Subcutaneous adipose tissue (tissue), 4 donors: ENCODE data around the gene PRRC2C. TPM values are rescaled to one million over a fixed set of nuclear protein-coding genes. Genes with fewer than 3 reads are reported as not detected.

Experiments
- total RNA-seq, 4 donors: library from RNA; depleted of rRNA; stranded (reverse); fragments of >200 nt; gene quantifications; one replicate each; pipeline ENCODE4 v1.1.0, GENCODE V29; 2016
- TF ChIP-seq, protein P1 (sequence below): fragments of 450-650 bp; IDR thresholded peaks from one replicate; pipeline ENCODE4 v1.5.1; 2016; ENCODE audit warnings: low read depth, mild to moderate bottlenecking, control low read depth, antibody characterized with exemption, moderate library complexity

The PRRC2C gene
- total RNA-seq, 4 donors from 2014 or later = 75.3 to 102 (median 88.1) TPM

DNA sequence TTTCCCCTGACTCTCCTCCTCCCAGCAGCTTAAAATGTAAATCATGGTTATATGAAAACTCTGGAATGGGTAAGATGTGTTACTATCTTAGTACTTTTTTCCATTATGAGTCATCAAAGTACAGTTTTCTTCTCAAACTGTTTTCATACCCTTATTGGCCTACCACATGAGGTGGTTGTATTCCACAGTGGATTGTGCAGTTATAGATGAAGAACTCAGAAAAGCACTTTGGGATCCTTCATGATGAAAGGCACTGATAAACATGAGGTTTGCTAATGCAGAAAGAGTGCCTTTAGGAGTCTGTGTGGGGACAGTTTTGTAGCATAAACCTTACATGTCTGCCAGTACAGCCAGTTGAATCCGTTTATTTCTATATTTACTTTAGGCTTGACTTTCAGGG lies 104.7 kb downstream of the PRRC2C start:
- TF ChIP-seq, protein P1, sequence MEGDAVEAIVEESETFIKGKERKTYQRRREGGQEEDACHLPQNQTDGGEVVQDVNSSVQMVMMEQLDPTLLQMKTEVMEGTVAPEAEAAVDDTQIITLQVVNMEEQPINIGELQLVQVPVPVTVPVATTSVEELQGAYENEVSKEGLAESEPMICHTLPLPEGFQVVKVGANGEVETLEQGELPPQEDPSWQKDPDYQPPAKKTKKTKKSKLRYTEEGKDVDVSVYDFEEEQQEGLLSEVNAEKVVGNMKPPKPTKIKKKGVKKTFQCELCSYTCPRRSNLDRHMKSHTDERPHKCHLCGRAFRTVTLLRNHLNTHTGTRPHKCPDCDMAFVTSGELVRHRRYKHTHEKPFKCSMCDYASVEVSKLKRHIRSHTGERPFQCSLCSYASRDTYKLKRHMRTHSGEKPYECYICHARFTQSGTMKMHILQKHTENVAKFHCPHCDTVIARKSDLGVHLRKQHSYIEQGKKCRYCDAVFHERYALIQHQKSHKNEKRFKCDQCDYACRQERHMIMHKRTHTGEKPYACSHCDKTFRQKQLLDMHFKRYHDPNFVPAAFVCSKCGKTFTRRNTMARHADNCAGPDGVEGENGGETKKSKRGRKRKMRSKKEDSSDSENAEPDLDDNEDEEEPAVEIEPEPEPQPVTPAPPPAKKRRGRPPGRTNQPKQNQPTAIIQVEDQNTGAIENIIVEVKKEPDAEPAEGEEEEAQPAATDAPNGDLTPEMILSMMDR = no peak

DNA sequence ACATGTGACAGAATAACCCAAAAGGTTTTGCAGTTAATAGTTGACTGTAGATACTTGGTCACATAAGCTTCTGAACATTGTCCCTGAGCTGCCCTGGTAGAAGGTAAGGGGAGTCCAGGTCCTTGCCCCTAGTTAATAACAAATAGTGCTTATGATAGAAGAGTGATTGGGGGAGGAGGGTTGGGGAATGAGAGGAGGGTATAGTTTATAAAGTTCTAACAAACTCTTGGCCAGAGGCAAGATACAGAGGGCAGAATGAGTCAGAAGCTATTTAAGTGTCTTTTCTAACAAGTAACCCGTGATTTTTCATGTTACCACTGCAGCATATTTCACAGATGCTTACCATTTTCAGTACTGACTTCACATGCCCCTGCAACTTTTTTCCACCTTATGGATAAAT lies 110.0 kb downstream of the PRRC2C start:
- TF ChIP-seq, protein P1 = no peak

DNA sequence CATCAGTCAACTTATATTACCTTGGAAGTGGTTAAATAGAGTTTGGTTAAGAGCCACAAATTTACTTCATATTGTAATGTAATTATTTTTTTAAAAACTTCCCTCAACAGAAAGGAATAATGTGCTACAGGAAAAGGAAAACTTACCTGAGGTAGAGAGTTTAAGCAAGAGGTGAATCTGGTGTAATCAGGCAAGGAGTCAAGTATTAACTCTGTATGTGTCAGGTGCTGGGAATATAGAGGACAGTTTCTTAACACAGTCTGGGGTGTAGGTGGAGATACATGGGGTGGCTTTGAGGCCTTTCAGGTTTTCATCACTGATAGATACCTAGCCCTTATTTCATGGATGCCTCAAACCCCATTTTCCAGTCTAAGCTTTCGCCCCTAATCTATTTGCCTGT lies 110.8 kb downstream of the PRRC2C start:
- TF ChIP-seq, protein P1 = no peak

DNA sequence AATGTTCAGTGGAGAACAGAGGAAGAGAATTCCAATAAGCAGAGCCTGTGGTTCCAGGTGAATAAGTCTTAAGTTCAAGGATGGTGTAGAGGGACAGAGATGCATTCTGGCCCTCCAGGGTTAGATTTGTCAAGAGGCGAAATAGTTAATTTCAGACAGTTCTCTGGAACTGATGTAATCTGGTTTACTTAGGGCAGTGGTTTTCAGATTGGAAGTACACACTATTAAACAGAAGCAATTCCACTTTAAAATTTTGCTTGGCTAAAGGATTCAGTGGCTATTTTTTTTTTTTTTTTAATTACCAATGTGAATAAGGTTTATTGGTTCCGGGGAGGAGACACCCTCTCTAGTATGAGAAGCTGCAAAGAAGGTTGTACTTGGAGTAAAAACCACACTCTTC lies 111.4 kb downstream of the PRRC2C start:
- TF ChIP-seq, protein P1 = no peak

DNA sequence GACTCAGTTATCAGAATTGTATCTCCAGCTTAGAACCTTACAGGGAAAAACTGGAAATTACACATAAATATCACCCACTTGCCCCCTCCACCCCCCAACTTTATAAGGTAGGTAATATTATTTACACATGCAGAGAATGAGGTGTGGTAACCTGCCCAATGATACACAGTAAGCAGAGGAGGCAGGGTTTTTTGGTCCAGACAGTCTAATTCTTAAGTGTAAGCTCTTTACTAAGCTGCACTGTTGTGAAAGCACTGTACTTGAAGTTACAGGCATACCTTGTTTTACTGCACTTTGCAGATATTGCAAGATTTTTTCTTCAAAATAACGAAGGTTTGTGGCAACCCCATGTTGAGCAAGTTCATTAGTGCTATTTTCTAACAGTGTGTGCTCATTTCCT lies 111.9 kb downstream of the PRRC2C start:
- TF ChIP-seq, protein P1 = no peak

DNA sequence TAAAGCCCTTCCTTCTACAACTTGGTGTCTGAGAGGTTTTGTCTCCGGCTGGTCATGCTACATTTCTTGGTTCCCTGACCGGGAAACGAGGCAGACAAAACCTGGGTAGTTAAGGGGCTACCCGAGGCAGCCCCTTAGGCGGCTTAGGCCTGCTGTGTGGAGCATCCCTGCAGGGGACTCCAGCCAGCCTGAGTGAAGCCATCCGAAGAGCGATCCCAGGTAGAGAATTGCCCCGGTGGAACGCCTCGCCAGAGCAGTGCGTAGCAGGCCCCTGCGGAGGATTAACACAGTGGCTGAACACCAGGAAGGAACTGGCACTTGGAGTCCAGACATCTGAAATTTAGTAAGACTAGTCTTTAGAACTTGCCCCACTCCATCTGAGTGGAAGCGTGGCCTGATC lies 115.5 kb downstream of the PRRC2C start:
- TF ChIP-seq, protein P1 = no peak

DNA sequence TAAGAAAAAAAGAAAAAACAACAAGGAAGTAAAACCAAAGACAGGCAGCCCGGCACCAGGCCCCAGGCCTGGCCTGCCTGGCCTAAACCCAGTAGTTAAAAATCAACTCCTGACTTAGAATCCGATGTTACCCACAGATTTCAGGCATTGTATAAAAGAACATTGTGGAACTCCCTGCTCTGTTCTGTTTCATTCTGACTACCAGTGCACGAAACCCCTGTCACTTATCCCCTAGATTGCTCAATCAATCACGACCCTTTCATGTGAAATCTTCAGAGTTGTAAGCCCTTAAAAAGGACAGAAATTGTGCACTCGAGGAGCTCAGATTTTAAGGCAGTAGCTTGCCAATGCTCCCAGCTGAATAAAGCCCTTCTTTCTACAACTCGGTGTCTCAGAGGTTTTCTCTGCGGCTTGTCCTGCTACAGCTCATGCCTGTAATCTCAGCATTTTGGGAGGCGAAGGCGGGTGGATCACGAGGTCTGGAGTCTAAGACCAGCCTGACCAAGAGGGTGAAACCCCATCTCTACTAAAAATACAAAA lies 121.1 kb downstream of the PRRC2C start:
- TF ChIP-seq, protein P1 = no peak
